Superior temporal gyrus (tissue), 1 donor: ENCODE data around the gene RUNDC3A.

ENCODE experiments used
- DNase-seq: peaks from one replicate; pipeline ENCODE4 v3.0.0-alpha.2; 2016; ENCODE audit errors: extremely low spot score

RUNDC3A gene

DNA sequence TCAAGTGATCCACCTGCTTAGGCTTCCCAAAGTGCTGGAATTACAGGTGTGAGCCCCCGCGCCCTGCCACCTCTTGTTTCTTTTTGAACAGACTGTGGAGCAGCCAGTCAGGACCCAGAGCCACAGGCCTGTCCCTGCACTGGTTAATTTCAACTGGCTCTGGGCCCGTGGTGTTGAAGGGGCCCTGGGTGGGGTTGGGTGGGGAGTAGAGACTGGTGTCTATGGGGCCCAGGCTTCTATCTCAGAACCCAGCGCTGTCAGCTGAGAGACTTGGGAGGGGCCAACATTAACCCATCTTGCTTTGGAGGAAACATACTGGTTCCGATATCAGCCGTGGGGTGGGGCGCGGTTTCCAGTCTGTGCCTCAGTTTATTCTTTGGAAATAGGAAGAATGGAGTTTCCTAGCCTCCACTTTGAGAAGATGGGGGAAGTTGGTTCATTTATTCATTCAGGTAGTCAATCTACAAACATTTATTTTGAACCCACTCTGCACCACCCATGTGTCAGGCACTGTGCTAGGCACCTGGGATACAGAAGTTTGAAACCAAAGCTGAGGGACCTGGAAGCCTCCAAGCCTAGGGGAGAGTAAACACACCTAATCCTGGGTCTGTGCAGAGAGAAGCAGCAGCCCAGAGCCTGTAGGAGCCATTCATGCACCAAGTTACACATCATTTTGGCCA, 24.9 kb upstream of the RUNDC3A start:
- no peak for DNase-seq

GRCh38 chr17:44284024-44284400, 24.4 kb upstream of the RUNDC3A start:
- DNase-seq, result no peak

GRCh38 chr17:44287651-44288050, 20.8 kb upstream of the RUNDC3A start:
- DNase-seq, result no peak

DNA sequence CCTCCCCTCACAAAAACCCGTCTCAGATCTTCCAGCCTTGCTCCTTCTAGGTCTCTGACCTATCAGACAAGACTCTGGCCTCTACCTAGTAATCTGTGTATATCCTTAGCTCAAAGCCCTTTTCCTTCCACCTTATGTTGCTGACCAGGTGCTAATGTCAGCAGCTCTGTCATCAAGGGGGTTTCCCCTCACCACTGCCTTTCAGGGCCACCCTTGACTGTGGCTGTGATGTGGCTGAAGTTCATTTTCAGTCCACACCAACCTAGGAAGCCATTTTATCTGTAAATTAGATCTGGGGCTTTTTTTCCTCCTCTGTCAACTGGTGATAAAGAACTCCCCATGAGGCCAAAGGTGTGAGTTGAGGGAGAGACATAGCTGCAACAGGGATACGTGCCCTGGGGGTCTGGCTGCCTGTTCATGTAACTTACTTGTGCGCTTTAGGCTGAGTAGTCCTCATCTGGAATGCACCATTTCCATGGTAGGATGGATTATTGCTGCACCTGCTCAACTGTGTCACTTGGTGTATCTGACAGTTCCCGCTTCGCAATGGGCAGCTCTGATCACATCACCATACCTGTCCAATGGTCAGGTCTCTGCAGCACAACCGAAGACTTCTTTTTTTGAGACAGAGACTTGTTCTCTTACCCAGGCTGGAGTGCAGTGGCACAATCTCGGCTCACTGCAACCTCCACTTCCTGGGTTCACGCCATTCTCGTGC, 14.7 kb upstream of the RUNDC3A start:
- DNase-seq, result no peak

DNA sequence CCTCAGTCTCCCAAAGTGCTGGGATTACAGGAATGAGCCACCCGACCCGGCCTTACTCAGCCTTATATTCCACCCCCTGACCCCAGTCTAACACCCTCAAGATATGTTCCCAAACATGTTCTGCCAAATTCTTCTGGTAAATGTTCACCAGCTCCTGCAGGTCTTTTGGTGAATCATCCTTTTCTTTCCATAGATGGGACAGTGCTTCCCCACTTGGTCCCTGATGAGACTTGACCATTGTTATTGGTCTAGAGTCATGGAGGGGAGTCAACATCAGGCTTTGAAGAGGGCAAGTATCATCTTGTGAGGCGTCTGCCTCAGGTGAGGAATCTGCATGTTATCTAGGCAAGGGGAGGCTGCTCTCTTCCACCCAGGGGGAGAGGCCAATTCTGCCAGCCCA, 10.4 kb upstream of the RUNDC3A start:
- no peak for DNase-seq

DNA sequence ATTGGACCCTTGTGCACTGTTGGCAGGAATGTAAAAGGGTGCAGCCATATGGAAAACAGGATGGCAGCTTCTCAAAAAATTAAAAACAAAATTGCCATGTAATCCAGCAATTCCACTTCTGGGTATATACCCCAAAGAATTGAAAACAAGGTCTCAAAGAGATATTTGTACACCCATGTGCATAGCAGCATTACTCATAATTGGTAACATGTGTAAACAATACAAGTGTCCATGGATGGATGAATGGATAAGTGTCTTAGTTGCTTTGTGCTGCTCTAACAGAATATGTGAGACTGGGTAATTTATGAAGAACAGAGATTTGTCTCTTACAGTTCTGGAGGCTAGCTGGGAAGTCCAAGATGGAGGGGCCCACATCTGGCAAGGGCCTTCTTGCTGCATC, 3.8 kb upstream of the RUNDC3A start:
- no peak for DNase-seq

- peak; percentile 77 for DNase-seq
Measured at GRCh38 chr17:44307387-44308186, 814 bp upstream of the RUNDC3A start.

DNA sequence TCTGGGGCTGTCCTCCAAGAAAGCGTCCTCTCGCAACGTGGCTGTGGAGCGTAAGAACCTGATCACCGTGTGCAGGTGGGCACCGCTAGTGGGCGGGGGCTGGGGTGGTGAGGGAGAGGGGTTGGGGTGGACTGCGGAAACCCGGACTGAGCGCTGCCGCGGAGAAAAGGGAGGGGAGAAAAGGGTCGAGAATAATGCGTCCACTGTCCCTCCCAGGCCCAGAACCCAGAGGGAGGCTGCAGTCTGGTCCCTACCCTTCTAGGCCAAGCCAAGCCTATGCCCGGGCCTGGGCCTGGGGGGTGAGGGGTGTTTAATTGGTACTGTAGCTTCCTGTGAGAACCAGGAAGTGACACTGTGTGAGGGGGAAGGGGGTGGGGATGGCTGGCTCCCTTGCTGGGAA, 464 bp downstream of the RUNDC3A start:
- peak; percentile 30 for DNase-seq

GRCh38 chr17:44309472-44309871, 1.1 kb downstream of the RUNDC3A start:
- no peak for DNase-seq

GRCh38 chr17:44310188-44310587, 1.8 kb downstream of the RUNDC3A start:
- DNase-seq, result no peak

DNA sequence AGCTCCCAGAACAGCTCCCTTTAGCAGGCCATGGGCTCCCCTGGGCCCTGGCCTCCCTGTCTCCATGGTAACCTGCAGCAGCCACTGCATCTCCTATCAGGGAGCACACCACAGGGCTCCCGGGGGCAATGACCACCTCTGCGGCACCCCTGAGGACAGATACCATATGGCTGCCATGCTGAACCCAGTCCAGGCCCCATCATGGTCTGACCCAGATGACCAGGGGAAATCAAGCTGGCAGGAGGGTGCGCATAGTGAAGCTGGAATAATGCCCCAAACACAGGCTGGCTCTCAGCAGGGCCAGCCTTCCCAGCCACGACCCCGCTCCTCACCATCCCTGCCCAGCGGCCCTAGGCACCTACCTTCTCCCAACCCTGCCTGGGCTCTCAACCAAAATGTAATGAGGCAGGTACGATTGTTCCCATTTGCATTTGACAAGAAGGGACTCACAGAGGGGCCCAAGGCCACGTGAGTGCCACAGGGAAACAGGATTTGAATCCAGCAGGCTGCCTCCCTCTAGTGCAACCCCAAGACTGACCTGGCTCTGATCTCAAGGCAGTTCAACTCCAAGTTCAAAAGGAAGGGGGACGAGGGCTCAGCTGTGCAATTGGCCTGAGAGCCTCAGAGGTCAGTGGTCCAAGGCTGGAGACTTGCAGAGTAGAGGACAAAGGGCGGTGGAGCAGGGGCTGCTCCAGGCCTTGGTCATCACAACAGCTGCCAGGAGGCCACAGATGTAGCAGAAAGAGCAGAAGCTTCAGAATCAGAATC, 2.4 kb downstream of the RUNDC3A start:
- no peak for DNase-seq

DNA sequence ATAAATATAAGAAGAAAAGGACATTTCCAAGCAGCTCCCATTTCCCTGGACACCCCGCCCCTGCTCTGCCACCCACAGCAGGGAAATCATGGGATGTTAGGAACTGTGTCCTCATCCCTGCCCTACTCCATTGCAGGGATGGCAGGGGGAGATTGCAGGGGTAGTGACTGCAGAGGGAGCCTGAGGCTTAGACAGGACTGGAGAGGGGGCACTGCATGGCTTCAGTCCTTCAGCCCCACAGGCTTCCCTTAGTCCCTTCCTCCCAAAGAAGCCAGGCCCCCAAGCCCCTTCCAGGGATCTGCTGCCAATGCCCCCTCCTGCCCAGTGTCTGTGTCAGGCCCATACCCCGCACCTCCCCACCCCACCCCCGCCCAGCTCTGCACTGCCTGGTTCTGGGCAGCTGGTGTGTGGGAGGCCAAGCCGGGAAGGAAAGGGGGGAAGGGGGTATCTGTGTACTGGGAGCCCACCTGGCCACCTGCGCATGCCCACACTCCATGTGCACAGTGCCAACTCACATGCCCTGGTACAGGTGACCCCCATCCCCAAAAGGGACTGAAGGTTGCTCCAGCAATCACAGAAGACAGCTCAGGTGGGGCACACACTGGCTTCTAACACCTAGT, 3.3 kb downstream of the RUNDC3A start:
- DNase-seq, result no peak

DNA sequence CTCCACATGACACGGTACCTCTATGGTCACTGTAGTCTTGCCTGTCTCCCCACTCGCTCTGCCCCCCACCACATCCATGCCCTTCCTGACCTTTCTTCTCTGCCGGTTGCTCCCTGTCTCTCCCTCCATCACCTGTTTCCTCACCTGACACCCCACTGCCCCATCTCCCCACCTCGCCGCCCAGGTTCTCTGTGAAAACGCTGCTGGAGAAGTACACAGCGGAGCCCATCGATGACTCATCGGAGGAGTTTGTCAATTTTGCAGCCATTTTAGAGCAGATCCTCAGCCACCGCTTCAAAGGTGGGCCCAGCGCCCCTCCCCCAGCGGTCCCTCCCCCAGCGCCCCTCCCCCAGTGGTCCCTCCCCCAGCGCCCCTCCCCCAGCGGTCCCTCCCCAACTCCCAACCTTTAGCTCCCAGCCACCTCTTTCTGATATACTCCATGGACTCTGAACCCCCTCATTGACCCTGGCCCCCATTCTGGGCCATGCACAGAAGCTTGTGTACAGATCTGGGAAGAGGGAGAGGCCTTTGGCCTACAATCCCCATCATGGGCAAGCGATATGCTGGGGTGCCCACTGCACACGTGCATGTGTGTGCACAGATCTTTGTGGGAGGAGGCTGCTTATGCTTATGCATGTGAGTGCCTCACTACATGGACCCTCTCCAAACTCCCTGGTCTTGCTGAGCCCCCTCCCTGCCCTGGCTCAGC, 4.1 kb downstream of the RUNDC3A start:
- no peak for DNase-seq

DNA sequence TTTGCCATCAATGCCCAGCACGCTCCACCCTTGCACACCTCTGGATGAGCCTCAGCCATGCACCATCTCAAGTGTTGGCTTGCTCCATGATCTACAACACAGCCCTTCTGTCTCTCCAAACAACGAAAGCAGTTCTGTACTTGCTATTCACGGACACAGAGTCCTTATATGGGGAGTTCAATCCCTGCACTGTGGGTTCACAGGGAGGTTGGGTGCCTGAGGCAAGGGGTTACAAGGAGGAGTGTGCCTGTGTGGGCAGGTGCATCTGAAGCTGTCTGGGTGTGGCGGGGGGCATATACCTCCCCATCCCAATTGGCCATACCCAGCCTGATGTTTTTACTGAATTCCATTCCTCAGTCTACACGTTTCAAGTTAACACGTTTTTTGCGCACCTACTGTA, 5.6 kb downstream of the RUNDC3A start:
- no peak for DNase-seq

DNA sequence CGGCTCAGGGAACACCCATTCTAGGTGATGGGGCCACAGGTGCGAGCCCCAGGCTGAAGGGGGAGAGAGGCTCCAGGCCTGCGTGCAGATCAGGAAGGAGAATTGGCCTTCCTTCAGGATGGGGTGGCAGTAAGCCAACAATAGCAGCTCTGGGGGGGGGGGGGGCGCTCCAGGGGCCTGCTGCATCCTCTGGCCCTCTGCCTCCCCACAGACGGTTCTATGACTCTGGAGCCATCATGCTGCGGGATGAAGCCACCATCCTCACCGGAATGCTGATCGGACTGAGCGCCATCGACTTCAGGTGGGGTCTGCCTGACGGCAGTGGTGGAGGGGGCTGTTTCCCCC, 6.1 kb downstream of the RUNDC3A start:
- DNase-seq, result no peak

GRCh38 chr17:44314869-44315661, 6.7 kb downstream of the RUNDC3A start:
- no peak for DNase-seq

DNA sequence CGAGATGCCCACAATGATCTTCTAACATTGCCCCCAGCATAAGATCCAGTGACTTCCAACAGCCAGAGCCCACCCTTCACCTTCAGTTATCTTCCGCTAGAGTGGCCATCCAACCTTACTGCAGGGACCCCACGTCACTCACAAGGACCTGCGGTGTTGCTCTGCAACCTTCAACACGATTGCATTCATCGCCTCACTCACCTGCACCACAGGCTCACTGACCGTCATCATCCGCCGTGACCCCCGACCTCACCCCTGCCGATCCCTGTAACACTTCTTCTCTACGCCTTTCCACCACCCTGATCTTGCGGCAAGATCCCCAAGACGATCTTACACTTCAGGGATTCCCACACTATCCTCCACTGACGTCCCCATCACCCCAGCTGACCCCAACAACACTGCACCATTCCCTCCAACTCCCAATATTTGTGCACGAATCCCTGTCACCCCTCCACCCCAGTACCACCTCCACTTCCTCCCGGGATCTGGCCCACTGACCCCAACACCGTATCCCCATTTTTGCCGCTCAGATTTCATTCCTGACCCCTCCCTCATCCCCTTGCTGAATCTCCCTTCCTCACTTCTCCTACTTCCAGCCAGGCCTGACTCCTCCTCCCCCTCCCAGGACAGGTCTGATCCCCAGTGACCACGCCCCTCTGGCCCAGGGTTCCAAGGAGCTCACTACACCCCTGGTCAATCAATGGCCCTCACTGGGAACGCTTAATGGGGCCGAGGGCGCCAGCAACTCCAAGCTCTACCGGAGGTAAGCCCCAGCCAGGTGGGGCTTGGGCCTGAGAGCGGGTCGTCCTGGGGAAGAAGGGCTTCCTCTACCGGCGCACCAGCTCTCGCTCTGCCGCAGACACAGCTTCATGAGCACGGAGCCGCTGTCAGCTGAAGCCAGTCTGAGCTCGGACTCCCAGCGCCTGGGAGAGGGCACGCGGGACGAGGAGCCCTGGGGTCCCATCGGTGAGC, 7.6 kb downstream of the RUNDC3A start:
- DNase-seq, result no peak

DNA sequence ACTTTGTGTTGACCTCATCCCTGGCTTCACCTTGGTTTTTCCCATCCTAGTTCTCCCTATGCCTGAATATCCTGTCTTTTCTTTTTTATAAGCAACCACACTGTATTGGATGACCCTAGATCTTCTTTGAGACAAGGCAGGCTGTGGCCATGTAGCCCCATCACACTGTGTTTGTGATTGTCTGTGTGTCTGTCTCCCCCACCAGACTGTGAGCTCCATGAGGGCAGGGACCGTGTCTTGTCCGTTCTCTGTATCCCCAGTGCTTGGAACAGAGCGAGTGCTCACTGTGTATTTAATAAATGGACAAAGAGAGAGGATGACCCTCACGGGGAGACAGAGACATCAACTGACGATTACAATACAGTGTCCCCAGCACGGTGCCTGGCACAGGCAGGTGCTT, 9.1 kb downstream of the RUNDC3A start:
- DNase-seq, result no peak
